GM23248 (cell line): ENCODE measurements around the gene BPGM. TPM values are rescaled to one million over a fixed set of nuclear protein-coding genes. Genes with fewer than 3 reads are reported as not detected.
"Not testable (repeated sequence)": the region's sequence is repeated elsewhere in the genome, so short reads cannot be mapped to it uniquely, and the experiment has no call there.

Source experiments
- DNase-seq: peaks from one replicate; pipeline ENCODE4 v3.0.0-alpha.2; 2015
- H2AFZ ChIP-seq: fragments of 200-600 bp; sonication (generic); 2 replicates; pipeline ENCODE4 v1.6.1; 2016; ENCODE audit warnings: antibody characterized with exemption
- H3F3A ChIP-seq: fragments of 200-600 bp; sonication (generic); 2 replicates; pipeline ENCODE4 v1.6.1; 2016; ENCODE audit warnings: mild to moderate bottlenecking, antibody characterized with exemption, mixed run types; ENCODE audit not compliant: insufficient read depth
- H3K27ac ChIP-seq: fragments of 200-600 bp; sonication (generic); 2 replicates; pipeline ENCODE4 v1.5.1; 2016; ENCODE audit warnings: mild to moderate bottlenecking
- H3K27me3 ChIP-seq: fragments of 200-600 bp; sonication (generic); replicated peaks from 2 replicates; pipeline ENCODE4 v1.6.1; 2016; ENCODE audit warnings: mild to moderate bottlenecking; ENCODE audit not compliant: insufficient read depth
- H3K36me3 ChIP-seq: fragments of 200-600 bp; sonication (generic); 2 replicates; pipeline ENCODE4 v1.6.1; 2016; ENCODE audit warnings: low read depth, mild to moderate bottlenecking
- H3K4me1 ChIP-seq: fragments of 200-600 bp; sonication (generic); 2 replicates; pipeline ENCODE4 v1.6.1; 2016; ENCODE audit warnings: mild to moderate bottlenecking; ENCODE audit not compliant: insufficient read depth
- H3K4me2 ChIP-seq: fragments of 200-600 bp; sonication (generic); one replicate; pipeline ENCODE4 v1.6.1; 2016; ENCODE audit warnings: mild to moderate bottlenecking; ENCODE audit not compliant: unreplicated experiment
- H3K4me3 ChIP-seq: fragments of 200-600 bp; sonication (generic); 2 replicates; pipeline ENCODE4 v1.5.1; 2016; ENCODE audit warnings: mild to moderate bottlenecking
- H3K79me2 ChIP-seq: fragments of 200-600 bp; sonication (generic); 2 replicates; pipeline ENCODE4 v1.6.1; 2016; ENCODE audit warnings: mild to moderate bottlenecking; ENCODE audit not compliant: insufficient read depth
- H3K9ac ChIP-seq: fragments of 200-600 bp; sonication (generic); 2 replicates; pipeline ENCODE4 v1.6.1; 2016; ENCODE audit warnings: mild to moderate bottlenecking
- H3K9me2 ChIP-seq: fragments of 200-600 bp; sonication (generic); 2 replicates; pipeline ENCODE4 v1.6.1; 2016; ENCODE audit warnings: mixed run types, mild to moderate bottlenecking, moderate library complexity; ENCODE audit not compliant: insufficient read depth
- H3K9me3 ChIP-seq: fragments of 200-600 bp; sonication (generic); one replicate; pipeline ENCODE4 v1.6.1; 2017; ENCODE audit warnings: low read depth
- H4K20me1 ChIP-seq: fragments of 200-600 bp; sonication (generic); 2 replicates; pipeline ENCODE4 v1.6.0; 2016; ENCODE audit not compliant: insufficient read depth
- EZH2 ChIP-seq: fragments of 200-600 bp; sonication (generic); IDR thresholded peaks from 2 replicates; pipeline ENCODE4 v1.6.1; 2018; ENCODE audit warnings: antibody characterized with exemption, mild to moderate bottlenecking; ENCODE audit not compliant: insufficient read depth, poor library complexity, severe bottlenecking
- EZH2phosphoT487 ChIP-seq: fragments of 200-600 bp; sonication (generic); IDR thresholded peaks from 2 replicates; pipeline ENCODE4 v1.6.1; 2018; ENCODE audit warnings: antibody characterized with exemption, moderate library complexity, mild to moderate bottlenecking, low read depth; ENCODE audit not compliant: insufficient read depth
- WGBS, 2 experiments: methylation state at CpG; one replicate each; pipeline ENCODE4 v1.1.6; 2015 to 2017; ENCODE audit warnings: low lambda C conversion rate in 2 of 2, low coverage in 1 of 2; ENCODE audit errors: missing lambda C conversion rate in 2 of 2; 5-methylcytosine and 5-hydroxymethylcytosine counted together
- in situ Hi-C: fragments of 300-500 bp; cut with MboI; formaldehyde crosslinking; loops from 2 replicates; pipeline ENCODE4 v1.15.0; 2020
- polyA plus RNA-seq: library from polyadenylated mRNA; unstranded; fragments of >200 nt; fragmentation: Nextera tagmentation; extraction: Ambion mirVana; gene quantifications from 2 replicates; pipeline ENCODE4 v1.2.1, GENCODE V29; 2016
- total RNA-seq: library from RNA; depleted of rRNA; stranded (reverse); fragments of >200 nt; shearing (Covaris generic); gene quantifications from 2 replicates; pipeline ENCODE4 v1.2.3, GENCODE V29; 2014

Gene BPGM
- total and polyA plus RNA-seq, 2 experiments from 2014 or later: 37.4 to 41.3 TPM

- Histone ChIP-seq H3K36me3 (no peaks in the 10 kb centered on the region), H3F3A (no peaks in the 10 kb centered on the region), H2AFZ (no peak overlapping the region), H3K9ac (no peak overlapping the region), H3K4me2 (no peak overlapping the region), H3K9me3 (no peaks in the 10 kb centered on the region), H3K4me3 (no peak overlapping the region), H3K79me2 (peaks cover 3% of the 10 kb centered on the region), H3K9me2 (no peaks in the 10 kb centered on the region), H4K20me1 (no peaks in the 10 kb centered on the region), H3K27ac (no peak overlapping the region), H3K4me1 (peaks cover 2% of the 10 kb centered on the region), H3K27me3 (no peaks in the 10 kb centered on the region)
- in situ Hi-C loops: no loop called here
- 68 to 69% methylated on average over 4 of the region's 4 CpGs for WGBS, 2 experiments
- TF ChIP-seq EZH2 (no peak), EZH2phosphoT487 (no peak)
- no peak for DNase-seq
Observed at GRCh38 chr7:134639683-134640279, 6.9 kb upstream of the BPGM start.

GRCh38 chr7:134640842-134641715 is 5.6 kb upstream of the BPGM start:
- in situ Hi-C loops: no loop called here
- Histone ChIP-seq H3K4me2 (no peak overlapping the region), H3K27me3 (no peaks in the 10 kb centered on the region), H3K4me3 (no peak overlapping the region), H3K9me2 (no peaks in the 10 kb centered on the region), H3K27ac (no peak overlapping the region), H3K4me1 (peaks cover 11% of the 10 kb centered on the region), H3K9ac (no peak overlapping the region), H2AFZ (no peak overlapping the region), H3K36me3 (no peaks in the 10 kb centered on the region), H4K20me1 (no peaks in the 10 kb centered on the region), H3F3A (no peaks in the 10 kb centered on the region), H3K79me2 (peaks cover 13% of the 10 kb centered on the region), H3K9me3 (no peaks in the 10 kb centered on the region)
- DNase-seq: no peak
- TF ChIP-seq EZH2 (no peak), EZH2phosphoT487 (no peak)
- 55 to 57% methylated on average over 3 of the region's 3 CpGs for WGBS, 2 experiments

- DNase-seq, H3K4me2 ChIP-seq, H3K36me3 ChIP-seq, H4K20me1 ChIP-seq, H3K4me3 ChIP-seq, H2AFZ ChIP-seq, H3K9me2 ChIP-seq, H3K9me3 ChIP-seq, H3K9ac ChIP-seq, H3K27ac ChIP-seq, H3F3A ChIP-seq, H3K27me3 ChIP-seq, in situ Hi-C loops: not testable (repeated sequence)
- H3K79me2 ChIP-seq: peaks cover 15% of the 10 kb centered on the region
- 64 to 66% methylated on average over 4 of the region's 4 CpGs for WGBS, 2 experiments
- peaks cover 11% of the 10 kb centered on the region for H3K4me1 ChIP-seq
Observed at GRCh38 chr7:134641981-134642380, 4.7 kb upstream of the BPGM start.

- in situ Hi-C loops: no loop called here
- WGBS, 2 experiments: 65 to 68% methylated on average over 1 of the region's 1 CpG
Observed at GRCh38 chr7:134643131-134643530, 3.5 kb upstream of the BPGM start.

More at GRCh38 chr7:134643131-134643530, 3.5 kb upstream of the BPGM start:
- no peak overlapping the region for H3K9ac ChIP-seq
- TF ChIP-seq EZH2phosphoT487: no peak
- no peak for TF ChIP-seq EZH2
- no peak for DNase-seq
- peaks cover 18% of the 10 kb centered on the region for H3K4me1 ChIP-seq
- H3F3A ChIP-seq: peaks cover 9% of the 10 kb centered on the region; the same call in 1 of the 2 replicates
- no peak overlapping the region for H3K27ac ChIP-seq
- no peak overlapping the region for H2AFZ ChIP-seq
- no peak overlapping the region for H3K4me2 ChIP-seq
- H3K79me2 ChIP-seq: peaks cover 26% of the 10 kb centered on the region
- H3K36me3 ChIP-seq: no peaks in the 10 kb centered on the region
- no peaks in the 10 kb centered on the region for H3K27me3 ChIP-seq
- H3K9me3 ChIP-seq: no peaks in the 10 kb centered on the region
- no peaks in the 10 kb centered on the region for H4K20me1 ChIP-seq
- H3K9me2 ChIP-seq: no peaks in the 10 kb centered on the region
- no peak overlapping the region for H3K4me3 ChIP-seq
